Colonic mucosa (tissue), 4 donors: Measurements from ENCODE around the gene EFCAB6. TPM values are rescaled to one million over a fixed set of nuclear protein-coding genes. Genes with fewer than 3 reads are reported as not detected.

Experiments
- DNase-seq: peaks from one replicate; pipeline ENCODE4 v3.0.0-alpha.2; 2020
- H3K27ac ChIP-seq: fragments of 200-600 bp; one replicate; pipeline ENCODE4 v1.8.0; 2021
- H3K27me3 ChIP-seq: fragments of 200-600 bp; one replicate; pipeline ENCODE4 v1.8.0; 2021
- H3K36me3 ChIP-seq: fragments of 200-600 bp; one replicate; pipeline ENCODE4 v1.8.0; 2021
- H3K4me1 ChIP-seq: fragments of 200-600 bp; one replicate; pipeline ENCODE4 v1.8.0; 2021; ENCODE audit warnings: mild to moderate bottlenecking
- H3K4me3 ChIP-seq: fragments of 200-600 bp; one replicate; pipeline ENCODE4 v1.8.0; 2021
- H3K9ac ChIP-seq, 2 donors: one replicate each; pipeline ENCODE4 v1.7.0; 2013; ENCODE audit warnings: control low read depth in 2 of 2, low read depth in 2 of 2, low read length in 2 of 2
- H3K9me3 ChIP-seq: fragments of 200-600 bp; one replicate; pipeline ENCODE4 v1.8.0; 2021
- intact Hi-C: fragments of 100-400 bp; cut with DNase I; formaldehyde crosslinking; loops from one replicate; pipeline ENCODE4 v1.14.1; 2022
- total RNA-seq, 2 donors: library from RNA; stranded (reverse); fragmentation: NEBNext Ultra II Directional in 1 of 2; extraction: Animal tissue kit (Norgen Biotek cat#: 25700) in 1 of 2; gene quantifications; one replicate each; pipeline ENCODE4 v1.2.1, GENCODE V29; 2021
- TF ChIP-seq, protein P1 (sequence below): fragments of 200-600 bp; IDR thresholded peaks from one replicate; pipeline ENCODE4 v1.8.0; 2022; ENCODE audit warnings: antibody characterized with exemption, mild to moderate bottlenecking
- donor health status: healthy.
- donor health status: DM: no; HTN: no; CAD: no.
- donor health status: DM: no; HTN: no; CAD: no.

EFCAB6 gene
- total RNA-seq, 2 donors from 2014 or later, result 0.35 to 0.80 TPM

DNA sequence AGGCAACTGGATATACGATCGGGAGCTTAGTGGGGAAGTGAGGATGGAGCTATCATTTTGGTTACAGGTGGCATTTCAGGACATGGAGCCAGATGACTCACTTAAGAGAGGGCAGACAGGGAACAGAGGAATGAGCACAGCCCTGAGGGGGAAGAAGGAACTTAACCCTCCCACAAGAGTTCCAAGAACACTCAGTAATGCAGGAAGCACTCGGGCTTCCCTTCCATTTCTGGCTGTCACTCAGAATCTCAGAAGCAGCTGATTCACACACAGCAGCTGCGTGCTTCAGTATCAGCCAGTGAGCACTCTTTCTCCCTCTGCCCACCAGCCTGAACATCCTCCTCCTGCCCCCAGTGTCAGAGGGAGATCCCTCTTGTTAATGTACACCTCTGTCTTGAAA, 34.8 kb downstream of the EFCAB6 start:
- Histone ChIP-seq H3K4me3 (no peak overlapping the region), H3K36me3 (no peaks in the 10 kb centered on the region), H3K27me3 (no peaks in the 10 kb centered on the region), H3K4me1 (no peaks in the 10 kb centered on the region), H3K9ac (no peak overlapping the region), H3K27ac (no peak overlapping the region), H3K9me3 (no peaks in the 10 kb centered on the region)
- intact Hi-C loops, result no loop called here
- DNase-seq, result no peak
- TF ChIP-seq, protein P1, sequence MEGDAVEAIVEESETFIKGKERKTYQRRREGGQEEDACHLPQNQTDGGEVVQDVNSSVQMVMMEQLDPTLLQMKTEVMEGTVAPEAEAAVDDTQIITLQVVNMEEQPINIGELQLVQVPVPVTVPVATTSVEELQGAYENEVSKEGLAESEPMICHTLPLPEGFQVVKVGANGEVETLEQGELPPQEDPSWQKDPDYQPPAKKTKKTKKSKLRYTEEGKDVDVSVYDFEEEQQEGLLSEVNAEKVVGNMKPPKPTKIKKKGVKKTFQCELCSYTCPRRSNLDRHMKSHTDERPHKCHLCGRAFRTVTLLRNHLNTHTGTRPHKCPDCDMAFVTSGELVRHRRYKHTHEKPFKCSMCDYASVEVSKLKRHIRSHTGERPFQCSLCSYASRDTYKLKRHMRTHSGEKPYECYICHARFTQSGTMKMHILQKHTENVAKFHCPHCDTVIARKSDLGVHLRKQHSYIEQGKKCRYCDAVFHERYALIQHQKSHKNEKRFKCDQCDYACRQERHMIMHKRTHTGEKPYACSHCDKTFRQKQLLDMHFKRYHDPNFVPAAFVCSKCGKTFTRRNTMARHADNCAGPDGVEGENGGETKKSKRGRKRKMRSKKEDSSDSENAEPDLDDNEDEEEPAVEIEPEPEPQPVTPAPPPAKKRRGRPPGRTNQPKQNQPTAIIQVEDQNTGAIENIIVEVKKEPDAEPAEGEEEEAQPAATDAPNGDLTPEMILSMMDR, result no peak

DNA sequence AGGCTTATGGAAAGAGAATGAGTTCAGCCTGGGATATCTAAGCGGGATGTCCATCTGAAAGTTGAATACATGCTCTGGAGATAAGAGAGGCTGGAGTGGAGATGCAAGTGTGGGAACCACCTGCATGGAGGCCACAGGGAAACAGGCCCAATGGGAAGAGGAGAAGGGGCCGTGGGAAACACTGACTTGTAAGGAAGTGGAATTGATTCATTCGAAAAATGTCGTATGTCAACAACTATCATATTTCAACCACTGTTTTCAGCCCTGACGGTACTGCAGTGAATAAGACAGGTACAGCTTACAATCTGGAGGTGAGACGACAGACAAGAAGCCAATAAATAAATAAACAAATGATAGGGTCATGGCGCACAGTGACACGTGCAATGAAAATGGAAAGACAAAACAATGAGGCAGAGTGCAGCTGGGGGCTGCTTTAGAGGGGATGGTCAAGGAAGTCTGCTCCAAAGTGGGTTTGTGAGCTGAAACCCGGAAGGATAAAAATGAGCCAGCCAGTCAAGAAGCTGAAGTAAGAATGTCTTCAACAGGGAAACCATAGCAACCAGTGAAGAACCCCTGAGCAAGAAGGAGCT, 35.9 kb downstream of the EFCAB6 start:
- Histone ChIP-seq H3K27me3 (no peaks in the 10 kb centered on the region), H3K9me3 (no peaks in the 10 kb centered on the region), H3K27ac (no peak overlapping the region), H3K4me1 (no peaks in the 10 kb centered on the region), H3K9ac (no peak overlapping the region), H3K4me3 (no peak overlapping the region), H3K36me3 (no peaks in the 10 kb centered on the region)
- intact Hi-C loops, result no loop called here
- no peak for DNase-seq
- TF ChIP-seq, protein P1, result no peak

GRCh38 chr22:43774318-43774915, 37.7 kb downstream of the EFCAB6 start:
- TF ChIP-seq, protein P1, result no peak
- Histone ChIP-seq H3K4me3 (no peak overlapping the region), H3K27me3 (no peaks in the 10 kb centered on the region), H3K4me1 (no peaks in the 10 kb centered on the region), H3K27ac (no peak overlapping the region), H3K9me3 (no peaks in the 10 kb centered on the region), H3K36me3 (no peaks in the 10 kb centered on the region), H3K9ac (no peak overlapping the region)
- intact Hi-C loops, result no loop called here
- no peak for DNase-seq

- Histone ChIP-seq H3K9me3 (no peaks in the 10 kb centered on the region), H3K36me3 (no peaks in the 10 kb centered on the region), H3K9ac (no peak overlapping the region), H3K4me3 (no peak overlapping the region), H3K27me3 (no peaks in the 10 kb centered on the region), H3K4me1 (no peaks in the 10 kb centered on the region), H3K27ac (no peak overlapping the region)
- no peak for DNase-seq
- intact Hi-C loops, result no loop called here
- TF ChIP-seq, protein P1, result no peak
These were observed 39.3 kb downstream of the EFCAB6 start for GRCh38 chr22:43772831-43773230.

DNA sequence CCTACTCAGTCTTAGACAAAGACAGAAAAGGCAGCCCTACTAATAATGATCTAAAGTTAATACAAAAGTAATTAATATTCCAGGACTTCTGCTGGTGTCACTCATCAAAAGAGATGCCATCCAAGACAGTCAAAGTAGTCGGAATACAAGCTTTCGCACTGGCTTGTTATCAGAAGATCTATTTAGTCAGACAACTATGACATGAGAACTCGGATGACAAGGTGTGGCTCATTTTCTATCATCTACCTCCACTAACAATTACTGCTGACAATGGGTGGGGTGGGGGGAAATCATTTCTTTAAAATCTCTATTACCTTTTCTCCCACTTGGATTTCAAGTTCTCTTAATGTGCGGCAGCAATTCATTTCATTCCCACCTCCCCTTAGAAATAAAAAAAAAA, 56.7 kb downstream of the EFCAB6 start:
- intact Hi-C loops, result no loop called here
- no peaks in the 10 kb centered on the region for H3K9me3 ChIP-seq
- no peaks in the 10 kb centered on the region for H3K36me3 ChIP-seq
- H3K4me1 ChIP-seq, result no peaks in the 10 kb centered on the region
- H3K27ac ChIP-seq, result no peak overlapping the region
- TF ChIP-seq, protein P1, result no peak
- DNase-seq, result no peak
- no peak overlapping the region for H3K4me3 ChIP-seq
- H3K27me3 ChIP-seq, result no peaks in the 10 kb centered on the region
- no peak overlapping the region for H3K9ac ChIP-seq
